NCI-H1694 (cell line): ENCODE results near the gene TMEM237.
A peak's percentile ranks its signal among the peaks of the same experiment; 100 is the strongest.
"Not testable (repeated sequence)": the region's sequence is repeated elsewhere in the genome, so short reads cannot be mapped to it uniquely, and the experiment has no call there.

Experiments used
- DNase-seq: peaks from one replicate; lab custom pipeline; 2025; lab: John Stamatoyannopoulos, UW

Gene TMEM237, protein sequence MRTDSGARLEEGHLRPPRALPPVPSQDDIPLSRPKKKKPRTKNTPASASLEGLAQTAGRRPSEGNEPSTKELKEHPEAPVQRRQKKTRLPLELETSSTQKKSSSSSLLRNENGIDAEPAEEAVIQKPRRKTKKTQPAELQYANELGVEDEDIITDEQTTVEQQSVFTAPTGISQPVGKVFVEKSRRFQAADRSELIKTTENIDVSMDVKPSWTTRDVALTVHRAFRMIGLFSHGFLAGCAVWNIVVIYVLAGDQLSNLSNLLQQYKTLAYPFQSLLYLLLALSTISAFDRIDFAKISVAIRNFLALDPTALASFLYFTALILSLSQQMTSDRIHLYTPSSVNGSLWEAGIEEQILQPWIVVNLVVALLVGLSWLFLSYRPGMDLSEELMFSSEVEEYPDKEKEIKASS

DNA sequence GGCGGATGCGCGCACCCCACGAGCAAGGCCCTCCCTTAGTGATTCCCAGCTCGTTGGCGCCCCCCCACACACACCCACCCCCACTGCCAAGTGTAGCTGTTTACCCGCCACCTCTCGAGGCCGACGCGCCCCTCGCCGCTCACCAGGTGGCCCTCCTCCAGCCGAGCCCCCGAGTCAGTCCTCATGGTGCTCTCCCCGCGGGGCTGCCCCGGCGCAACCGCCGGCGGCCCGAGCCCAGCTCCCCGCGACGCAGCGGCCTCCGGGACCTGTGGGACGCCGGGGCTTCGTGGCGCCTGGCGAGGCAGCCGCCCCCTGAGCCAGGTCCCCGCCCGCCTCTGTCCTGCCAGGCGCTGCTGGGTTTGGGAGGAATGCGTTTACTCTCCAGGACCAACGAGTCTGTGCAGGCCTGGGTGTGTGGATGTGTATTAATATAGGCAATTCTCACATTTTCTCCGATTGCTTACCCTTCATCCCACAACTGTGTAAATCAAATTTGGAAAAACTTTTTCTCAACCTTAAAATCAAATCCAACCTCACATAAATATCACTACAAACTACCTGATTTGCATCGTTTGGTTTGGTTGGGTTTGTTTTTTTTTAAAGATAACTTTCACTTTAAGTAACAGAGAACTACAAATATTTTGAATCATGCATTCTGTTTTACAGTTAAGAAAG lies at the start of gene TMEM237:
TSS of gene TMEM237 (minus strand) at position 288 of the 675 bp plus-strand sequence. CDS start at position 185, 103 bp downstream.
- DNase-seq, result no peak

DNA sequence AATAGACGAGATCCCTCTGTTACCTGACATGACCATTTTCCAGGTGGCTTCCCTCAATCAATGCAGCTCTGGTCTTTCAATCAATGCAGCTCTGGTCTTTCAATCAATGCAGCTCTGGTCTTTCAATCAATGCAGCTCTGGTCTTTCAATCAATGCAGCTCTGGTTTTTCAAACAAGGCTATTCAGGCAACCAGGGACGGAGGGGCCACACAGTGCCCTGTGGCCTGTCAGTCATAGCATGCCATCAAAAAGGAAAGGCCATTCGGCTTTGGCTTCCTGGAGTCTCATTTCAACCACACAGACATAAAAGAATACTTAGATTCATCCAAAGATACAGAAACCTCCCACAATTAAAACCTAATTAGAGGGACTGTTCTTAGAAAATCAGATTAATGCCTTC lies 41.9 kb upstream of the TMEM237 start:
- no peak for DNase-seq

GRCh38 chr2:201680743-201681142 lies 37.4 kb upstream of the TMEM237 start:
- DNase-seq, result peak; percentile 9

GRCh38 chr2:201678401-201678800 lies 35.1 kb upstream of the TMEM237 start:
- DNase-seq, result no peak

DNA sequence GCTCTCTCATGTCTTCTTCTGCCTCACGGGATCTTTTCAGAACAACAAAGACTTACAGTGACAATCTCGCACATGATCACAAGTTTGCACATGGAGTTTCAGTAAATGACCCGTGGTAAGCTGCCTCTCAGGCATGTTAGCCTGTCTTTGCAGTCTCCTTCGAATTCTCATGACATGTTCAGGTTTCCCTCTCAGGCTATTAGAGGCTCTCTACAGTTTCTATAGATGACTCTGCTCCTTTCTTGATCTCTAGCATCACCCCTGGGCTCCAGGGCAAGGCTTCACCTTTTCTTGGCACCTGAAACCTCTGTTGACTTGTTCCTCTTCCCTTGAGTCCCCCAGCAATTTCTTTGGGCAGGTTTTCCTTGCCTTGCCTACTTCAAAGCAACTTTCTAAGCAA lies 32.2 kb upstream of the TMEM237 start:
- DNase-seq, result no peak

DNA sequence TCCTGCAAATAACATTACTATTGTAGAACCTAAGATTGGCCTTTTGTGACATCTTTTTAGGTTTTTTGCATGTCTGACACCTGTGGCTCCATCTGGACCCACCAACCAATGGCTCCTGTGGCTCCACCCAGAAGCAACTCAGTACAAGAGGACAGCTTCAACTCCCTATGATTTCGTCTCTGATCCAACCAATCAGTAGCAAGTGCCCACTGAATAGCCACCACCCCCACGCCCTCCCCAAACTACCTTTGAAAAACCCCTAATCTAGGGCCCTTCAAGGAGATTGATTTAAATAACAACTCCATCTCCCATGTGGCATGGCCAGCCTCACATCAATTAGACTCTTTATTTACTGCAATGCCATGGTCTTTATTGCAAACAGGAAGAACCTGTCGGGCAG lies 31.5 kb upstream of the TMEM237 start:
- DNase-seq, result no peak

- no peak for DNase-seq
Observed at GRCh38 chr2:201674298-201674697, 31.0 kb upstream of the TMEM237 start.

GRCh38 chr2:201673546-201673945 lies 30.2 kb upstream of the TMEM237 start:
- DNase-seq, result no peak

DNA sequence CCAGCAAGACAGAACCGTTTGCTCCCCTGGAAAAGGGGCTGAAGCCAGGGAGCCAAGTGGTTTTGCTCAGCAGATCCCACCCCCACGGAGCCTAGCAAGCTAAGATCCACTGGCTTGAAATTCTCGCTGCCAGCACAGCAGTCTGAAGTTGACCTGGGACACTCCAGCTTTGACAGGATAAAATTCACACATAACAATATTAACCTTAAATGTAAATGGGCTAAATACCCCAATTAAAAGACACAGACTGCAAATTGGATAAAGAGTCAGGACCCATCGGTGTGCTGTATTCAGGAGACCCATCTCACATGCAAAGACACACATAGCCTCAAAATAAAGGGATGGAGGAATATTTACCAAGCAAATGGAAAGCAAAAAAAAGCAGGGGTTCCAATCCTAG lies 27.9 kb upstream of the TMEM237 start:
- DNase-seq, result not testable (repeated sequence)

- no peak for DNase-seq
Observed at GRCh38 chr2:201669865-201670264, 26.6 kb upstream of the TMEM237 start.

DNA sequence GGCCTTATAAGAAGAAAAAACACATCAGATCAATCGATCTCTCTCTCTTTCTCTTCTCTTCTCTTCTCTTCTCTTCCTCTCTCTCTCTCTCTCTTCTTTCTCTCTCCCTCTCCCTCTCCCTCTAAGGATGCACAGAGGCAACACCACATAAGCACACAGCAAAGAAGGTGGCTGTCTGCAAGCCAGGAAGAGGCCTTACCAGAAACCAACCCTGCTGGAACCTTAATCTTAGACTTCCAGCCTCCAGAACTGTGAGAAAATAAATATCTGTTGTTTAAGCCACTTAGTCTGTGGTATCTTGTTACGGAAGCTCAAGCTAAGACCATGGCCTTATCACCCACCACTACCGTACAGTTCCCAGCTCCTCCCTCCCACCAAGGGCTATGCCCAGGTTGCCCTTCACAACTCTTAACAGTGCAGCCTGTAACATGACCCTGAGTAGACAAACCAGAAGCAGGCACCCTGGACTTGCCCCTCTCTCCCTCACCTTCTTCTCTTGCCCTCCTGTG lies 25.2 kb upstream of the TMEM237 start:
- no peak for DNase-seq

GRCh38 chr2:201664334-201664733 lies 21.0 kb upstream of the TMEM237 start:
- no peak for DNase-seq

DNA sequence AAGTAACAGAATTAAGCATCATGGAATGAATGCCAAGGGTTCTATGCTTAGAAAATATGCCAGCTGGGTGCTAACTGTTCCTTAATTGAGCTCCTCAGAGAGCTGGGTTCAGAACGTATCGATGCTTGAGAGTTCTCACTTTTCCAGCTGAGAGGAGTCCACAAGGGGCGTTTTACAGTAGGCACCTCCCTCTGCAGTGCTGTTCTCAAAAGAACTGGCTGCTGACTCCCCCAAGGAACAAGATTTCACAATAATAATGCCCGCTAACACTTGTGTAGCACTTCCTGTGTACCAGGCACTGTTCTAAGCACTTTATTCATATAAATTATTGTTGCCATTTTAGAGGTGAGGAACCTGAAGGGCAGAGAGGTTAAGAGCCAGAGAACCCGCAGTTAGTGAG lies 18.1 kb upstream of the TMEM237 start:
- no peak for DNase-seq

DNA sequence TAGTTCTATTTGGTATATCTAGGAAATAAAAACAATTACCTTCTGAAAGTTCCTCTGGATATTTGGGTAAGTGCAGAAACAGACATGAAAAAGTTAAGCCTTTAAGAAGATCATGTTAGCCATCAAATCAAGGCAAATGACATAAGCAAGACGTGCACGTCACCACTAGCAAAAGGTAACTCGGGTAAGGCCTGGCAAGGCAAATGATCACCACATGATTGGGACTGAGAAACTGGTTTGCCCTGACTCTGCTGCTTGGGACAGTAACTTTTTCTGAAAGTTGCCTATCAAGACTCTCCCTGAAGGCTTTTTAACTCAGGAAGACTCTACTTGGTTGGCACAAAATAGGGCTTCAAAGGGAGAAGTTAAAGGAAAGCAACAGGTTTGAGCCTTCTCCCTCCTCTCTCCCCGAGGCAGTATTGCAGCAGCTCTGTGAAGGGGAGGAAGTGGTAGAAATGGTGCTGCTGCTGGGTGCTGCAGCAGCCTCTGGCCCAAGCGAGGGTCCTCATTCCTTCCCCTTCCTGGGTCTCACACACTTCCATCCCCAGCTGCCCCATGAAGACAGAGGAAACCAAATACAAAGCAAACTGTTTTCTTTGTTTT lies 17.1 kb upstream of the TMEM237 start:
- DNase-seq, result no peak

GRCh38 chr2:201656740-201657139 lies 13.4 kb upstream of the TMEM237 start:
- no peak for DNase-seq

DNA sequence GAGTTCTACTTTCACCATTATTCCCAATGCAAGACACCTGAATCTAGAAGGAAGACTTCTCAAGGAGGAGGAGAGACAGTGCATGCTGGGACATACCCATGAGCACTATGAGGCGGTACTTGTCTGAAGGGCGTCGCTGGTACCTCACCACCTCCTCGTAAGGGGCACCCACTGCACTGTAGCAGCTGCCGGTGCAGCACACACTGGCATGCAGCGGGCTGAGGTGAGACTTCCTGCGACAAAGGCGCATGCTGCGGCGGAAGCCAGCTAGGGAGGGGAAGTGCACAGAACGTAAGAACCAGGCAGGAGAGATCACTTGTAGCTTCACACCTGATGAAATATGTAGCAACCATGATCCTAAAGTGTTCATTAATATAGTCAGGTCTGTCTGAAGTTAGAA lies 12.8 kb upstream of the TMEM237 start:
- no peak for DNase-seq

GRCh38 chr2:201654616-201655384 lies 11.5 kb upstream of the TMEM237 start:
- DNase-seq, result no peak

DNA sequence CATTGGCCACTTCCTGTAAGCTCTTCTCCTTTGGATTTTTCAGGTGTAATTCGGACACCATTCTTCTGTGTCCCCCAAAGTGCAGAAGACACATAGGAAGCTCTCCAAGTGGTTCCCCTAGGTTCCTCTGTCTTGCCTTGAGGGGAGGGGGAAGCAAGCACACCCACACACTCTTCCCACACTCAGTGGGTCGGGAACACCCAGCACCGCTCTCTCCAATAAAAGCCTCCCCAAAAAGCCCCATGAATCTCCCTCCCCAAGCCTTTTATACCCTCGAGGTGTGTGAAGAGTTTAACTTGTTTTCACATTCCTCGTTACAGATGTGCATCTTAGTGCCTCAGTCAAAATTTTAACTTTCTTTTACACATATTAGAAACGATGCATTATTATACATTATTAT lies 9.9 kb upstream of the TMEM237 start:
- DNase-seq, result no peak

DNA sequence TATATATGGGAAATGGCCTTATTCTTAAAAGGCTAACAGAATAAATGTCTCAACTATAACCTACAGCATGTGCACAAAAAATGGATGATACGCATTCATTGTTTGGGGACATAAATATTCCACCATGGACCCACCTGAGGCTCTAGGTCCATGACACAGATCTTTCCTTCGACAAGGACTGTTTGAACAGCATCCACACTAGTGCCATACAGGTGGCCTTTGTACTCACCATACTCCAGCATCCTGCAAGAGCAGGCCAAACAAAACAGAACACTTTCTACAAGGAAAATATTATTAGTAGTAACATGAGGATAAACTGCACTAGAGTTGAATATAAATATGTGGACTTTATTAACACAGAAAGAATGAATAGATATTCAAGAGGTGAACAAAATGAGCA lies 6.1 kb upstream of the TMEM237 start:
- no peak for DNase-seq

DNA sequence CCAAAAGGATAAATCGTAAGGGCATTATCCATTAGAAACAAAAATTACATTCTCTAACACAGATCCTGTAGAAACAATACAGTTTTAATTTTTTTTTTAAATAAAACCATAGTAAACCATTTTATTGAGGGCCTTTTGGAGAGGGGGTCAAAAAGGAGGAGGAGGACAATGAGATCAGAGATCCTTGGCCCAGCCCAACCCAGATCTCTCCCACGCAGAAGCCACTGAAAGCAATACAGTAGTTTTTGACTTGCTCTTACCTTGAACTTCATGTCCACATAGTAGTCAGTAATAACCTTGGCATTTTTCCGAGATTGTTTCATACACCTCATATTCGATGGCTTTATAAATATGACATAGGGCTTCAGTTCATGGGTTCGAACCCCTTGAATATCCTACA lies 4.1 kb upstream of the TMEM237 start:
- no peak for DNase-seq

DNA sequence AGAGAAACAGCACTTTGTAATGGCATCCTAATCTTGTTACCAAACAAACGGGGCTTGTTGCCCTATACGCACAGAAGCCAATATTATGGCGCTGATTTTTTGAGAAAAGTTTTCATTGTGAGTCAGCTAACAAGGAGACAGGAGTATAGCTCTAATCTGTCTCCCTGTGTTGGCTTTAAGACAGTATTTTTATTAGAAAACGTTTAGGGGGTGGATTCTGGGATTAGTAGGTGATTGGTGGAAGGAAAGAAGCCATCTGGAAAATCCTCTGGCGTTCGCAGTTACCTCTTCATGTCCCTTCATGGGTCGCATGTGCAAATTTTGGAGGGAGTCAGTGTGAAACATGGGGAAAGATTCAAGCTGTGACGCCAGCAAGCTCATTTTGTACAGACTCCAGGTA lies 698 bp upstream of the TMEM237 start:
- DNase-seq, result no peak

DNA sequence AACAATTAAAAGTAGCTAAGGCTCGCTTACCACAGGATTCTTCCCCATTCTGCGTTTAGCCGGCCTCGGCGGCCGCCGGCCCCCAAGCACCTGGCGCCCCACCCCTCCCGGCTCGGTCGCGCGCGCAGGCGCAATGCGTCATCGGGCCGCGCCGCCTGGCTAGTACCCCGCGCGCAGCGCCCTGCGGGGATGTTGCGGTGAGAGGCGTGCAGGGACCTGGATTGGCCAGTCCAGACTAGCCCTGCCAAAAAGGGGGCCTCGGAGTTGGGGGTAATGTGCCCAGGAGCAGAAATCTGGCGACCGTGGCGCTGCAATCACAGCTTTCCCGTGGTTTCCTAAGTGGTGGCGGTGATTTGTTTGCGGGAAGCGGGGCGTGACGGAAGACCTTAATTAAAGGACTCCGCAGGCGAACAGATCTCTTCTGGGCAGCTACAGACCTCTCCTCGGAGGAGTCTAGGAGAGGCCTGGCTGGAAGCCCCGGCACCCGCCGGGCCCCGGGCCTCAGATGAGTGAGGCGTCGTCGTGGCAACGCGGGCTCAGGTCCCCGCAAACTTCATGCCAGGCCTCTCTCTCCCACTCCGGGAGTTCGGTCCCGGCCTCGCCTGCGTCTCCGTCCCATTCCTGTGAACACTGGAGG lies 606 bp downstream of the TMEM237 start:
- DNase-seq, result peak; percentile 81
